Mesendoderm (in vitro differentiated cells): ENCODE measurements around the gene VOPP1. TPM values are rescaled to one million over a fixed set of nuclear protein-coding genes. Genes with fewer than 3 reads are reported as not detected.
A peak's percentile ranks its signal among the peaks of the same experiment; 100 is the strongest.
"Not testable (repeated sequence)": the region's sequence is repeated elsewhere in the genome, so short reads cannot be mapped to it uniquely, and the experiment has no call there.

Experiments
- DNase-seq: peaks from one replicate; pipeline ENCODE4 v3.0.0; 2013
- H2AK5ac ChIP-seq: 2 replicates; pipeline ENCODE4 v1.6.1; 2013; ENCODE audit warnings: low read length, inconsistent platforms
- H2BK120ac ChIP-seq: 2 replicates; pipeline ENCODE4 v1.6.1; 2013; ENCODE audit warnings: low read depth, mild to moderate bottlenecking, low read length, moderate library complexity, mixed read lengths
- H2BK15ac ChIP-seq: replicated peaks from 2 replicates; pipeline ENCODE4 v1.6.1; 2013; ENCODE audit warnings: low read depth, mild to moderate bottlenecking, moderate library complexity
- H2BK5ac ChIP-seq: 2 replicates; pipeline ENCODE4 v1.6.1; 2013; ENCODE audit warnings: low read length, inconsistent platforms
- H3K18ac ChIP-seq: 2 replicates; pipeline ENCODE4 v1.6.1; 2013; ENCODE audit warnings: mild to moderate bottlenecking, low read length, mixed read lengths
- H3K23ac ChIP-seq: one replicate; pipeline ENCODE4 v1.6.1; 2013; ENCODE audit warnings: low read length
- H3K27ac ChIP-seq: 2 replicates; pipeline ENCODE4 v1.5.1; 2013; ENCODE audit warnings: low read depth, mild to moderate bottlenecking, inconsistent platforms, low read length, moderate library complexity
- H3K27me3 ChIP-seq: 2 replicates; pipeline ENCODE4 v1.6.1; 2013; ENCODE audit warnings: low read length, control low read depth, mild to moderate bottlenecking, inconsistent platforms; ENCODE audit not compliant: insufficient read depth, poor library complexity
- H3K36me3 ChIP-seq: 2 replicates; pipeline ENCODE4 v1.6.1; 2013; ENCODE audit warnings: low read length, inconsistent platforms; ENCODE audit not compliant: control insufficient read depth, insufficient read depth
- H3K4ac ChIP-seq: one replicate; pipeline ENCODE4 v1.6.1; 2013; ENCODE audit warnings: low read depth, mild to moderate bottlenecking, low read length, moderate library complexity
- H3K4me1 ChIP-seq: 2 replicates; pipeline ENCODE4 v1.6.1; 2013; ENCODE audit warnings: low read depth, low read length, inconsistent platforms; ENCODE audit not compliant: control insufficient read depth
- H3K4me2 ChIP-seq: 2 replicates; pipeline ENCODE4 v1.6.1; 2013; ENCODE audit warnings: low read length
- H3K4me3 ChIP-seq: 2 replicates; pipeline ENCODE4 v1.5.1; 2013; ENCODE audit warnings: mild to moderate bottlenecking, low read length
- H3K56ac ChIP-seq: one replicate; pipeline ENCODE4 v1.6.1; 2013; ENCODE audit warnings: low read length
- H3K79me1 ChIP-seq: 2 replicates; pipeline ENCODE4 v1.6.1; 2013; ENCODE audit warnings: low read length, inconsistent platforms
- H3K79me2 ChIP-seq: 2 replicates; pipeline ENCODE4 v1.6.1; 2013; ENCODE audit warnings: mild to moderate bottlenecking, low read length; ENCODE audit not compliant: control insufficient read depth, insufficient read depth
- H3K9ac ChIP-seq: 2 replicates; pipeline ENCODE4 v1.6.1; 2013; ENCODE audit warnings: low read length, inconsistent platforms
- H4K5ac ChIP-seq: one replicate; pipeline ENCODE4 v1.6.1; 2013; ENCODE audit warnings: low read length
- H4K8ac ChIP-seq: one replicate; pipeline ENCODE4 v1.6.1; 2013; ENCODE audit warnings: low read depth, mild to moderate bottlenecking, control low read depth, low read length, moderate library complexity
- WGBS: extraction: QIAGEN DNeasy Blood & Tissue Kit; methylation state at CpG from one replicate; pipeline ENCODE4 v1.1.7; 2013; ENCODE audit warnings: low lambda C conversion rate, missing lambda C conversion rate; ENCODE audit not compliant: insufficient coverage; ENCODE audit errors: extremely low coverage; 5-methylcytosine and 5-hydroxymethylcytosine counted together
- polyA plus RNA-seq, 2 experiments: library from polyadenylated mRNA; stranded (reverse); fragments of 200-250 nt; gene quantifications; one replicate each; pipeline ENCODE4 v1.2.3, GENCODE V29; 2013

VOPP1 gene, protein sequence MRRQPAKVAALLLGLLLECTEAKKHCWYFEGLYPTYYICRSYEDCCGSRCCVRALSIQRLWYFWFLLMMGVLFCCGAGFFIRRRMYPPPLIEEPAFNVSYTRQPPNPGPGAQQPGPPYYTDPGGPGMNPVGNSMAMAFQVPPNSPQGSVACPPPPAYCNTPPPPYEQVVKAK
- 36.4 TPM for polyA plus RNA-seq (2013, experiment 1 of 2)
- polyA plus RNA-seq (2013, experiment 2 of 2): 36.7 TPM

DNA sequence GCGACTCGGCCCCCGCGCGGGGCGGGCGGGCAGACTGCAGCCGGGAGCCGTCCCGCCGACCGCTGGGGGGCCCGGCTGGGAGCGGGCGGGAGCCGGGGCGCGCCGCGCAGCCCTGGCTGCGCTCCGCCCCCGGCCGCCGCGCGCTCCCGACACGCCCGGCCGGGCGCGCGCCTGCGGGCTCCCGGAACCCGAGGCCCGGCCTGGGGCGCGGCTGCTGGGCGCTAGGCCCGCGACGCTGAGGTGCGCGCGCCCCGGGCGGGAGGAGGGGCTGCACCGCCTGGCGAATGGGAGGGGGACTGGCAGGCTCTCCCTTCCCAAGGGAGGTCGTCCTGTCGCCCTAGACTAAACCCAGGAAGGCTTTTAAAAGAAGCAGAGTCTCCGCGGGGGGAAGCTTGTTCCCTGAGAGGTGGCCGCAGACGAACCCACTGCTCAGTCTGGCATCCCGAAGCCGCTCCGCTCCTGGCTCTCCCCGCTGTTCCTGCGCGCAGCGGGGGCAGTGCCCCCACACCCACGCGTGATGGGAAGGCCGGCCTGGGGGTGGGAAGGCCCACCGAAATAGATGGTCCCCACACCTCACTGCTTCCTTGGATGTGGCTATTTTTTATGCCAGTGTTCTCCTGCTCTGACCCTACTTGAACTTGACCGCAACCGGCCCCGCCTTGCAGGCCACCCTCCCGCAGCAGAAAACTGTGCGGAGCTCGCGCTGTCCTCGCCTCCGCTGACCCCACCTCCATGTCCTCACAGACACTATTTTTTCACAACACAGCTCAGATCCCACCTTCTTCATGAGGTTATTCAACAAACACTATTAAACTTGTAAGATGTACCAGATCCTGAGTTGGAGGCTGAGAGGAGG lies at the start of gene VOPP1:
Gene VOPP1 (minus strand): TSS at position 125 of the 856 bp plus-strand sequence. CDS start 178 bp downstream, outside the sequence.
- peak within 1 kb of the TSS; percentile 97 for H3K56ac ChIP-seq
- H2AK5ac ChIP-seq: no peak within 1 kb of the TSS
- peaks cover 12% of the 10 kb centered on the region for H3K4me1 ChIP-seq
- no CpG with 5 or more reads among the region's 77 CpGs for WGBS
- peak within 1 kb of the TSS; percentile 86 for H2BK5ac ChIP-seq
- H3K79me2 ChIP-seq: peaks cover 22% of the 10 kb centered on the region
- peak within 1 kb of the TSS; percentile 67 for H3K23ac ChIP-seq
- no peak within 1 kb of the TSS for H2BK15ac ChIP-seq
- peak within 1 kb of the TSS; percentile 89 for H3K27ac ChIP-seq
- H2BK120ac ChIP-seq: peak within 1 kb of the TSS; percentile 66
- H3K36me3 ChIP-seq: no peaks in the 10 kb centered on the region
- peak within 1 kb of the TSS; percentile 77 for H3K4me3 ChIP-seq
- H3K9ac ChIP-seq: peak within 1 kb of the TSS; percentile 85
- no peaks in the 10 kb centered on the region for H3K27me3 ChIP-seq
- no peak within 1 kb of the TSS for H4K5ac ChIP-seq
- H3K4ac ChIP-seq: peak within 1 kb of the TSS; percentile 64
- peaks cover 2% of the 10 kb centered on the region for H3K79me1 ChIP-seq
- peak within 1 kb of the TSS; percentile 97 for H3K18ac ChIP-seq
- DNase-seq: peak; percentile 84
- peak within 1 kb of the TSS; percentile 94 for H3K4me2 ChIP-seq
- no peak within 1 kb of the TSS for H4K8ac ChIP-seq

DNA sequence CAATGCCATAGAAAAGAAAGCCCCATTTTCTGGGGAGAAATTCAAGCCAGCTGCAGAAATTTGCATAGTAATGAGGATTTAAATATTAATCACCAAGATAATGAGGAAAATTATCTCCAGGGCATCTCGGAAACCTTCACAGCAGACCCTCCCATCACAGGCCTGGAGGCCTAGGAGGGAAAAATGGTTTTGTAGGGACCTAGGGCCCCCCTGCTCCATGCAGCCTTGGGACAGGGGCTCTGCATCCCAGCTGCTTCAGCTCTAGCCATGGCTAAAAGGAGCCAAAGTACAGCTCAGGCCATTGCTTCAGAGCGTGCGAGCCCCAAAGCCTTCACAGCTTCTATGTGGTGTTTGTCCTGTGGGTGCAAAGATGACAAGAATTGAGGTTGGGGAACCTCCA lies 46.6 kb upstream of the VOPP1 start:
- no peak overlapping the region for H4K5ac ChIP-seq
- no peak overlapping the region for H3K56ac ChIP-seq
- H3K18ac ChIP-seq: no peak overlapping the region
- no peak overlapping the region for H3K4me2 ChIP-seq
- H4K8ac ChIP-seq: no peak overlapping the region
- H2BK15ac ChIP-seq: no peak overlapping the region
- no peak overlapping the region for H3K9ac ChIP-seq
- no peaks in the 10 kb centered on the region for H3K36me3 ChIP-seq
- H2BK5ac ChIP-seq: no peak overlapping the region
- no peaks in the 10 kb centered on the region for H3K27me3 ChIP-seq
- no peak overlapping the region for H3K4me3 ChIP-seq
- no peak overlapping the region for H2BK120ac ChIP-seq
- no peak overlapping the region for H3K4ac ChIP-seq
- H3K79me1 ChIP-seq: no peaks in the 10 kb centered on the region
- H3K23ac ChIP-seq: no peak overlapping the region
- H3K79me2 ChIP-seq: no peaks in the 10 kb centered on the region
- H3K4me1 ChIP-seq: no peaks in the 10 kb centered on the region
- whole genome bisulfite sequencing: no CpG with 5 or more reads among the region's 3 CpGs
- no peak overlapping the region for H3K27ac ChIP-seq
- DNase-seq: no peak
- H2AK5ac ChIP-seq: no peak overlapping the region

DNA sequence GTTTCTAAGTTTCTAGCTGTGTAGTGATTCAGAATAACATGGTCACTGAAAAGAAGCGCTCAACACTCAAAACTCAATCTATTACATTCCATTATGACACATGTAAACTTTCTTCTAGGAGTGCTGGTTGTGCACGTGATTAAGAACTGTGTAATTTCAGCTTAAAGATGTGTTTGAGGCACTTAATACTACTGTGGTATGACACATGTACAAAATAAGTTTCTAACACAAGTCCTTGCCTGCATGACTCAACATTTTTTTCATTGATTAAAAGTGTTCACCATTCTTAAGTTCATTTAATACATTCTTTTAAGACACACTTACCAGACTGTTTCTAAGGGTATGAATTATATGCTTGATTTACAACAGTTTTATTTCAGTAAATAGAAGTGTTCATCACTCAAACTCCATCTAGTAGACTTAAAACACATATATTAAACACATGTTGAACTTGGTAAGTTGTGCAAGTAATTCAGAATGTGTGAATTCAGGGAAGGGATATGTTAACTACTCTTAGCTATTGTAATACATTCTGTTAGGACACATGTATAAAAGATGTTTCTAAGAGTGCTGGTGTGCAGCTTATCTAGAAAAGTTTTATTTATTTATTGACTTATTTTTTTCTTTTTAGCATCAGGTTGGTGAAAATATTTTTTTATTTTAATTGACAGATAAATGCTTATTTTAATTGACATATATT lies 42.2 kb upstream of the VOPP1 start:
- H4K5ac ChIP-seq, H2BK15ac ChIP-seq: not testable (repeated sequence)

DNA sequence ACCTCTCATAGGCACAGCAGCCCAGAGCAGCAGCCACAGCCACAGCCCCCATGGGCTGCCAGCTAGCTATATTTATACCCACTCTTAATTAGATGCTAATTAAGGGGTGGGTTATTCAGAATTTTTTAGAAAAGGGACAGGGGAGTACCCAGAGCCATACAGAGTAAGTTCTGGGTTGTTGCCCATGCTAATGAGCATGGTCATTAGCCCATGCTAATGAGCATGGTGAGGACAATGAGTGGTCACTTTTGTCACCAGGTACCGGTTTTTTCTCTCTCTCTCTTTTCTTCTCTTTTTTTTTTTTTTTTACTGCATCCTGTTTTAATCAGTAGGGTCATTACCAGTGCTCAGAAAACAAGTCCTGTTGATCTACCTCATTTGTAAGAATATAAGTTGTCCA lies 37.4 kb upstream of the VOPP1 start:
- not testable (repeated sequence) for H2BK120ac ChIP-seq, H3K4ac ChIP-seq, H3K79me1 ChIP-seq, H4K8ac ChIP-seq, H3K79me2 ChIP-seq, H3K27ac ChIP-seq, H4K5ac ChIP-seq, DNase-seq, H2AK5ac ChIP-seq, H3K4me1 ChIP-seq, H3K4me2 ChIP-seq, H2BK15ac ChIP-seq, H3K18ac ChIP-seq, H3K4me3 ChIP-seq, H2BK5ac ChIP-seq, H3K27me3 ChIP-seq, H3K23ac ChIP-seq, H3K36me3 ChIP-seq, H3K9ac ChIP-seq, H3K56ac ChIP-seq
- WGBS: no CpG with 5 or more reads among the region's 1 CpG

More for the DNA sequence above, 42.2 kb upstream of the VOPP1 start:
- H3K4me3 ChIP-seq, H3K9ac ChIP-seq, H3K4me2 ChIP-seq, H2BK5ac ChIP-seq, H4K8ac ChIP-seq, H3K18ac ChIP-seq, H3K56ac ChIP-seq, H3K4ac ChIP-seq, H3K79me1 ChIP-seq, H3K23ac ChIP-seq, H3K79me2 ChIP-seq, H2AK5ac ChIP-seq, H2BK120ac ChIP-seq, H3K27me3 ChIP-seq, H3K36me3 ChIP-seq, H3K27ac ChIP-seq, H3K4me1 ChIP-seq, DNase-seq: not testable (repeated sequence)
- WGBS: no CpG with 5 or more reads among the region's 2 CpGs

DNA sequence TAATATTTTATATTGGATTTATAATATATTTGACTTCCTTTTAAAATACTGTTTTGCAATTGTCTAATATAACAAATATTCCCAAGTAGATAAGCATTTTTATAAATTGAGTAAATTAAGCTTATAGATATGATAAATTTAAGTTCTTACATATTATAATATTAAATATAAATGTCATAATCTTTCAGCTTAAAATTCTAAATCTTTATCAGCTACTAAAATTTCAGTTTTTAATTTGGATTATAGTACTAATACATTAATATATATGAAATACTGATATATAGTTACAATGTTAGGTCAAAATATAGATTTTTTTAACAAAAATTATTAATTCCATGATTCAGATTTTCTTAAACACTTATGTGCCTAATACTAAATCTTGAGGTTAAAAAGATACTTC lies 33.4 kb upstream of the VOPP1 start:
- H3K79me1 ChIP-seq, H4K5ac ChIP-seq, H3K27me3 ChIP-seq, H2BK15ac ChIP-seq, H4K8ac ChIP-seq, DNase-seq, H2BK5ac ChIP-seq, H3K4me1 ChIP-seq, H3K4me2 ChIP-seq, H3K4me3 ChIP-seq, H3K27ac ChIP-seq, H3K18ac ChIP-seq, H3K79me2 ChIP-seq, H2AK5ac ChIP-seq, H3K9ac ChIP-seq, H3K56ac ChIP-seq, H3K23ac ChIP-seq, H3K36me3 ChIP-seq, H2BK120ac ChIP-seq, H3K4ac ChIP-seq: not testable (repeated sequence)
